GM12801 (cell line): ENCODE results near the gene LCN10.

Experiments used
- CTCF ChIP-seq: IDR thresholded peaks from one replicate; pipeline ENCODE4 v1.5.1; 2011; ENCODE audit warnings: control low read depth; ENCODE audit not compliant: insufficient read length; ENCODE audit errors: extremely low read depth

The LCN10 gene

GRCh38 chr9:136691316-136692184, 51.2 kb downstream of the LCN10 start:
- TF ChIP-seq CTCF, result no peak

- TF ChIP-seq CTCF, result no peak
These were observed 51.9 kb downstream of the LCN10 start for GRCh38 chr9:136690806-136691261.

GRCh38 chr9:136690104-136690805, 52.5 kb downstream of the LCN10 start:
- TF ChIP-seq CTCF, result no peak

GRCh38 chr9:136689108-136689460, 53.7 kb downstream of the LCN10 start:
- TF ChIP-seq CTCF, result no peak

- no peak for TF ChIP-seq CTCF
These were observed 54.2 kb downstream of the LCN10 start for GRCh38 chr9:136688274-136689107.
